ENCODE measurements around the gene GNAS.
"Not testable (repeated sequence)": the region's sequence is repeated elsewhere in the genome, so short reads cannot be mapped to it uniquely, and the experiment has no call there.

GNAS gene

DNA sequence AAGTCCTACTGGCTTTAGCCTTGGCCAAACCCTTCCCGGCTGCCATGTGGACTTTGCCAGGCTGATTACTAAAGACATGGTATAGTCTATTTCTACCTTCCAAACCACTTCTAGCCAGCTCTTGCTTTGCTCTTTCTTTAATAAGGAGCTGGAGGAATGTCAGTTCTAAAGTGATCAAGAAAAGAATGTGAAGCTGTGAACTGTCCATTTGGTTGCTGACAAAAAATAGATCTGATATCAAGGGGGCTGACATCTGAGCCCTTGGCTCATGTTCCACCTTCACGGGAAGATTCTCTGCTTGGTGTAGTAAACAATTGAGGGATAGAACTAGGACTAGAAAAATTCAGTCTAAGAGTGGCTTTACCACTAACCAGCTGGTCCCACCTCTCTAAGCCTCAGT, 24.4 kb upstream of the GNAS start:
- H3K36me3 ChIP-seq (ENCODE audit: control insufficient read depth, insufficient read depth, low read length), result peaks cover 35% of the 10 kb centered on the region
- H3K4me3 ChIP-seq (ENCODE audit: extremely low read depth, insufficient read depth, low read length, poor library complexity, severe bottlenecking), result no peak overlapping the region
- no peak overlapping the region for H3K27ac ChIP-seq (ENCODE audit: low read depth, low read length, severe bottlenecking)
- 60% methylated on average over 1 of the region's 2 CpGs; no CpG with 5 or more reads in 1 of the 2 experiments for WGBS, 2 experiments (ENCODE audit: insufficient coverage in 2 of 2)
- no peaks in the 10 kb centered on the region for H3K9me3 ChIP-seq (ENCODE audit: control insufficient read depth, low read length)
- peaks cover 14% of the 10 kb centered on the region for H3K4me1 ChIP-seq (ENCODE audit: control insufficient read depth, insufficient read depth, low read length, poor library complexity, severe bottlenecking)

- not testable (repeated sequence) for H3K9me3 ChIP-seq (ENCODE audit: control insufficient read depth, low read length); H3K4me3 ChIP-seq (ENCODE audit: extremely low read depth, insufficient read depth, low read length, poor library complexity, severe bottlenecking); H3K27ac ChIP-seq (ENCODE audit: low read depth, low read length, severe bottlenecking)
- Histone ChIP-seq H3K4me1 (ENCODE audit: control insufficient read depth, insufficient read depth, low read length, poor library complexity, severe bottlenecking) (peaks cover 19% of the 10 kb centered on the region), H3K36me3 (ENCODE audit: control insufficient read depth, insufficient read depth, low read length) (peaks cover 29% of the 10 kb centered on the region)
- 88% methylated on average over 1 of the region's 5 CpGs; no CpG with 5 or more reads in 1 of the 2 experiments for WGBS, 2 experiments (ENCODE audit: insufficient coverage in 2 of 2)
These were observed 23.7 kb upstream of the GNAS start for GRCh38 chr20:58828804-58829203.

- Histone ChIP-seq H3K9me3 (ENCODE audit: control insufficient read depth, low read length) (no peaks in the 10 kb centered on the region), H3K27ac (ENCODE audit: low read depth, low read length, severe bottlenecking) (no peak overlapping the region)
- 93 to 97% methylated on average over 5 to 6 of the region's 6 CpGs for WGBS, 2 experiments (ENCODE audit: insufficient coverage in 2 of 2)
These were observed 23.0 kb upstream of the GNAS start for GRCh38 chr20:58829531-58829941.

DNA sequence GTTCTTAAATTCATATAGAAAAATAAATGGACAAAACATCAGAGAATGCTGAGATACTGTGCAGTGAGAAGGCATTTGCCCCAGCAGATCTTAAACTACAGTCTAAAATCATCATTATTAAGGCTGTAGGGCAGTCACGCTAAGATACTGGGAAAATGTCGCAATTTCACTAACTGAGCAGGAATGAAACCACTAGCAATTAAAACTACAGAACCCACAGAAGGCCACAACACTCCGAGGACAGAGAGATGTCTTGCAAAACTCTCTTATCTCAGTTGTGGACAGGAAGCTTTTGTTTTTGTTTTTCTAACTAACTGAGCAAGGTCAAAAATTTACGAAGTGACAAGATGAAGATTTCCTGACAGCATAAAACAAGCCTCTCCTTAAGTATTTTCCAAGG, 20.1 kb upstream of the GNAS start:
- no peaks in the 10 kb centered on the region for H3K9me3 ChIP-seq (ENCODE audit: control insufficient read depth, low read length)
- peaks cover 38% of the 10 kb centered on the region for H3K4me1 ChIP-seq (ENCODE audit: control insufficient read depth, insufficient read depth, low read length, poor library complexity, severe bottlenecking)
- H3K27ac ChIP-seq (ENCODE audit: low read depth, low read length, severe bottlenecking), result no peak overlapping the region
- WGBS, 2 experiments (ENCODE audit: insufficient coverage in 2 of 2), result 90 to 100% methylated on average over 3 of the region's 4 CpGs
- peaks cover 18% of the 10 kb centered on the region for H3K36me3 ChIP-seq (ENCODE audit: control insufficient read depth, insufficient read depth, low read length)
- H3K4me3 ChIP-seq (ENCODE audit: extremely low read depth, insufficient read depth, low read length, poor library complexity, severe bottlenecking), result no peak overlapping the region

More at GRCh38 chr20:58829531-58829941, 23.0 kb upstream of the GNAS start:
- Histone ChIP-seq H3K4me1 (ENCODE audit: control insufficient read depth, insufficient read depth, low read length, poor library complexity, severe bottlenecking) (peaks cover 27% of the 10 kb centered on the region), H3K36me3 (ENCODE audit: control insufficient read depth, insufficient read depth, low read length) (peaks cover 27% of the 10 kb centered on the region), H3K4me3 (ENCODE audit: extremely low read depth, insufficient read depth, low read length, poor library complexity, severe bottlenecking) (no peak overlapping the region)

GRCh38 chr20:58833921-58834320, 18.6 kb upstream of the GNAS start:
- Histone ChIP-seq H3K4me3 (ENCODE audit: extremely low read depth, insufficient read depth, low read length, poor library complexity, severe bottlenecking) (no peak overlapping the region), H3K9me3 (ENCODE audit: control insufficient read depth, low read length) (no peaks in the 10 kb centered on the region), H3K4me1 (ENCODE audit: control insufficient read depth, insufficient read depth, low read length, poor library complexity, severe bottlenecking) (peaks cover 38% of the 10 kb centered on the region), H3K36me3 (ENCODE audit: control insufficient read depth, insufficient read depth, low read length) (peaks cover 29% of the 10 kb centered on the region), H3K27ac (ENCODE audit: low read depth, low read length, severe bottlenecking) (no peak overlapping the region)
- 94 to 97% methylated on average over 10 of the region's 10 CpGs for WGBS, 2 experiments (ENCODE audit: insufficient coverage in 2 of 2)

GRCh38 chr20:58835231-58835630, 17.3 kb upstream of the GNAS start:
- no peak overlapping the region for H3K27ac ChIP-seq (ENCODE audit: low read depth, low read length, severe bottlenecking)
- H3K9me3 ChIP-seq (ENCODE audit: control insufficient read depth, low read length), result no peaks in the 10 kb centered on the region
- H3K4me3 ChIP-seq (ENCODE audit: extremely low read depth, insufficient read depth, low read length, poor library complexity, severe bottlenecking), result no peak overlapping the region
- peaks cover 35% of the 10 kb centered on the region for H3K4me1 ChIP-seq (ENCODE audit: control insufficient read depth, insufficient read depth, low read length, poor library complexity, severe bottlenecking)
- peaks cover 37% of the 10 kb centered on the region for H3K36me3 ChIP-seq (ENCODE audit: control insufficient read depth, insufficient read depth, low read length)
- WGBS, 2 experiments (ENCODE audit: insufficient coverage in 2 of 2), result 100% methylated on average over 1 to 2 of the region's 2 CpGs

DNA sequence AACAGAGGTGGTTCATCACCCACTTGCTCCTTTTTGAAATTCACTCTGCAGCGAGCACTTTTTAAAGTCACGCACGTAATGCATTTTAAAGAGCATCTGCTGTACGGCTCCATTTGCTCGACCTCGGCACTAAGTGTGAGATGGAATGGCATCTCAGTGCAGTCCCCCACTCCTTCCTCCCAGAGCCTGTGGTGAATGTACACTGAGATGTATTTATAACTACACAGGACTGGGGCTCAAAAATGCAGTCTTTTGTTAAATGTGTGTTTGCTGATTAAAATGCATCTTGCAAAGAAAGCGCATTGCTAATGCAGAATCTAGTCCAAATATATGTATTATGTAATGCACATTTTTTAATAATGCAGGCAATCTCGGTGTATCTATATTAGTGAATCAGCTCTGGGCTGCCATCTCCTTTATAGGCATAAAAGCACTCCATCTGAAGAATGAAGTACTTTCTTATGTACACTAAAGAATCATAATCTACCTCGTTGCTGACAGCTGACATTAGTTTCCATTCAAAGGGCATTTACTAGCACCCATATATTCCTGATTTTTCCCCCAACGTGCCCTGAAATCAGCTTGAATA, 15.8 kb upstream of the GNAS start:
- Histone ChIP-seq H3K27ac (ENCODE audit: low read depth, low read length, severe bottlenecking) (no peak overlapping the region), H3K9me3 (ENCODE audit: control insufficient read depth, low read length) (no peaks in the 10 kb centered on the region), H3K36me3 (ENCODE audit: control insufficient read depth, insufficient read depth, low read length) (peaks cover 46% of the 10 kb centered on the region), H3K4me1 (ENCODE audit: control insufficient read depth, insufficient read depth, low read length, poor library complexity, severe bottlenecking) (peaks cover 36% of the 10 kb centered on the region), H3K4me3 (ENCODE audit: extremely low read depth, insufficient read depth, low read length, poor library complexity, severe bottlenecking) (no peak overlapping the region)
- WGBS, 2 experiments (ENCODE audit: insufficient coverage in 2 of 2), result 93 to 100% methylated on average over 2 to 8 of the region's 10 CpGs

DNA sequence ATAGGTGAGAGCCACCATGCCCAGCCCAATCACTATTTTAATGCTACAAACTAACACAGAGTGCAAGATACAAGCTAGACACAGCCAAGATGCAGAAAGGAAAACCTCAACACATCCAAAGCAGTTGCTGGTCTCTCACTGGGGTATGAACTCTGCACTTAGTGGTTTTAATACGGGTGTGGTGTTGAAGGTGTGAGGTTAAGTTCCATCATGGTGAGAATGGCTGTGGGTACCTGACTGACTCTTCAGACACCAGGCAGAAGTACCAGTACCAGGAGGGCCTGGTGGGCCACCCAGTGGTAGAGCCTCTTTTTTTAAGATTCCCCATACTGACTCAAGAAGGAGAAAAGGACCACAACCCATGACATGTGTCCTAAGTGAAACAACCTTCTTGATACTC, 14.8 kb upstream of the GNAS start:
- H3K9me3 ChIP-seq (ENCODE audit: control insufficient read depth, low read length), result no peaks in the 10 kb centered on the region
- H3K36me3 ChIP-seq (ENCODE audit: control insufficient read depth, insufficient read depth, low read length), result peaks cover 56% of the 10 kb centered on the region
- no peak overlapping the region for H3K27ac ChIP-seq (ENCODE audit: low read depth, low read length, severe bottlenecking)
- WGBS, 2 experiments (ENCODE audit: insufficient coverage in 2 of 2), result 88% methylated on average over 1 of the region's 1 CpG; no CpG with 5 or more reads in 1 of the 2 experiments
- no peak overlapping the region for H3K4me3 ChIP-seq (ENCODE audit: extremely low read depth, insufficient read depth, low read length, poor library complexity, severe bottlenecking)
- H3K4me1 ChIP-seq (ENCODE audit: control insufficient read depth, insufficient read depth, low read length, poor library complexity, severe bottlenecking), result peaks cover 31% of the 10 kb centered on the region

GRCh38 chr20:58838174-58838573, 14.3 kb upstream of the GNAS start:
- Histone ChIP-seq H3K36me3 (ENCODE audit: control insufficient read depth, insufficient read depth, low read length) (peaks cover 58% of the 10 kb centered on the region), H3K4me1 (ENCODE audit: control insufficient read depth, insufficient read depth, low read length, poor library complexity, severe bottlenecking) (peaks cover 28% of the 10 kb centered on the region), H3K9me3 (ENCODE audit: control insufficient read depth, low read length) (no peaks in the 10 kb centered on the region), H3K27ac (ENCODE audit: low read depth, low read length, severe bottlenecking) (no peak overlapping the region), H3K4me3 (ENCODE audit: extremely low read depth, insufficient read depth, low read length, poor library complexity, severe bottlenecking) (no peak overlapping the region)
- 95 to 100% methylated on average over 1 to 3 of the region's 4 CpGs for WGBS, 2 experiments (ENCODE audit: insufficient coverage in 2 of 2)

- peak overlapping the region; percentile 22 for H3K4me3 ChIP-seq (ENCODE audit: extremely low read depth, insufficient read depth, low read length, poor library complexity, severe bottlenecking)
- H3K36me3 ChIP-seq (ENCODE audit: control insufficient read depth, insufficient read depth, low read length), result peaks cover 53% of the 10 kb centered on the region
- H3K4me1 ChIP-seq (ENCODE audit: control insufficient read depth, insufficient read depth, low read length, poor library complexity, severe bottlenecking), result peaks cover 20% of the 10 kb centered on the region
- WGBS, 2 experiments (ENCODE audit: insufficient coverage in 2 of 2), result 46 to 78% methylated on average over 10 to 14 of the region's 27 CpGs
- H3K9me3 ChIP-seq (ENCODE audit: control insufficient read depth, low read length), result no peaks in the 10 kb centered on the region
- H3K27ac ChIP-seq (ENCODE audit: low read depth, low read length, severe bottlenecking), result no peak overlapping the region
These were observed 13.0 kb upstream of the GNAS start for GRCh38 chr20:58839474-58839874.

- peaks cover 52% of the 10 kb centered on the region for H3K36me3 ChIP-seq (ENCODE audit: control insufficient read depth, insufficient read depth, low read length)
- no peaks in the 10 kb centered on the region for H3K9me3 ChIP-seq (ENCODE audit: control insufficient read depth, low read length)
- no peak overlapping the region for H3K27ac ChIP-seq (ENCODE audit: low read depth, low read length, severe bottlenecking)
- peaks cover 13% of the 10 kb centered on the region for H3K4me1 ChIP-seq (ENCODE audit: control insufficient read depth, insufficient read depth, low read length, poor library complexity, severe bottlenecking)
- peak overlapping the region; percentile 22 for H3K4me3 ChIP-seq (ENCODE audit: extremely low read depth, insufficient read depth, low read length, poor library complexity, severe bottlenecking)
- 55 to 59% methylated on average over 60 to 65 of the region's 67 CpGs for WGBS, 2 experiments (ENCODE audit: insufficient coverage in 2 of 2)
These were observed 12.3 kb upstream of the GNAS start for GRCh38 chr20:58839991-58840747.
